Subcutaneous abdominal adipose tissue (tissue), 5 donors: ENCODE data around the gene NDUFC2.
A peak's percentile ranks its signal among the peaks of the same experiment; 100 is the strongest.
"Not testable (repeated sequence)": the region's sequence is repeated elsewhere in the genome, so short reads cannot be mapped to it uniquely, and the experiment has no call there.

ENCODE experiments used
- H3K27ac ChIP-seq: one replicate; pipeline ENCODE4 v1.7.0; 2013; ENCODE audit warnings: low read depth, mild to moderate bottlenecking, inconsistent platforms, low read length, moderate library complexity
- H3K27me3 ChIP-seq, 5 donors: one replicate each; pipeline ENCODE4 v1.7.0; 2013; ENCODE audit warnings: low read length in 5 of 5, inconsistent platforms in 1 of 5; ENCODE audit not compliant: control insufficient read depth in 5 of 5, insufficient read depth in 4 of 5
- H3K36me3 ChIP-seq, 5 donors: one replicate each; pipeline ENCODE4 v1.7.0; 2013; ENCODE audit warnings: low read length in 5 of 5; ENCODE audit not compliant: control insufficient read depth in 5 of 5, insufficient read depth in 5 of 5
- H3K4me1 ChIP-seq, 5 donors: one replicate each; pipeline ENCODE4 v1.7.0; 2013; ENCODE audit warnings: low read length in 5 of 5, mild to moderate bottlenecking in 3 of 5, moderate library complexity in 1 of 5; ENCODE audit not compliant: control insufficient read depth in 5 of 5, insufficient read depth in 5 of 5
- H3K4me3 ChIP-seq, 5 donors: one replicate each; pipeline ENCODE4 v1.7.0; 2013; ENCODE audit warnings: low read length in 5 of 5, low read depth in 1 of 5
- H3K9ac ChIP-seq, 5 donors: one replicate each; pipeline ENCODE4 v1.7.0; 2013; ENCODE audit warnings: low read length in 5 of 5, mild to moderate bottlenecking in 4 of 5, moderate library complexity in 3 of 5
- H3K9me3 ChIP-seq, 5 donors: one replicate each; pipeline ENCODE4 v1.7.0; 2013; ENCODE audit warnings: low read length in 5 of 5; ENCODE audit not compliant: control insufficient read depth in 5 of 5
- donor health status: healthy.
- donor health status: healthy.
- donor health status: healthy.
- donor health status: healthy.
- donor health status: healthy.

Gene NDUFC2

DNA sequence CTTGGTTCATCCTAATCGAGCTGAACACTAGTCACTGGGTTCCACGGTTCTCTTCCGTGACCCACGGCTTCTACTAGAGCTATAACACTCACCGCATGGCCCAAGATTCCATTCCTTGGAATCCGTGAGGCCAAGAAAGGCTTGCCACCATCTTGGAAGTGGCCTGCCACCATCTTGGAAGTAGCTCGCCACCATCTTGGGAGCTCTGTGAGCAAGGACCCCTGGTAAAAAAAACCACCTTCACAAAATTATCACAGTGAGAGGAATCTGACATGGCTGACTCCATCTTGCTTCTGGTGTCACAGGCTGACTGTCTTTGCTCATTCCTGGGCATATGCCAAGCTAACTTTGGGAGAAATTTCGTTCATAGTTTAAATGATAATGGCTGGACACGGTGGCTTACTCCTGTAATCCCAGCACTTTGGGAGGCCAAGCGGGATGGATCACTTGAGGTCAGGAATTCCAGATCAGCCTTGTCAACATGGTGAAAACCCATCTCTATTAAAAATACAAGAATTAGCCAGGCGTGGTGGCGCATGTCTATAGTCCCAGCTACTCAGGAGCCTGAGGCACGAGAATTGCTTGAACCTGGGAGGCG lies 37.7 kb downstream of the NDUFC2 start:
- no peak overlapping the region for H3K4me3 ChIP-seq
- H3K27ac ChIP-seq = no peak overlapping the region
- no peaks in the 10 kb centered on the region for H3K27me3 ChIP-seq
- H3K36me3 ChIP-seq = no peaks in the 10 kb centered on the region
- H3K9me3 ChIP-seq = no peaks in the 10 kb centered on the region
- peaks cover 3 to 58% (median 36%) of the 10 kb centered on the region in 5 donors for H3K4me1 ChIP-seq
- H3K9ac ChIP-seq = no peak overlapping the region

- not testable (repeated sequence) for H3K9ac ChIP-seq, H3K9me3 ChIP-seq, H3K4me3 ChIP-seq, H3K36me3 ChIP-seq, H3K27ac ChIP-seq, H3K27me3 ChIP-seq
- H3K4me1 ChIP-seq = peaks cover 3 to 57% (median 34%) of the 10 kb centered on the region in 5 donors
Observed at GRCh38 chr11:78041380-78041719, 38.3 kb downstream of the NDUFC2 start.

- Histone ChIP-seq H3K27me3 (no peaks in the 10 kb centered on the region), H3K9me3 (no peaks in the 10 kb centered on the region), H3K4me3 (no peak overlapping the region), H3K4me1 (peaks cover 3 to 53% (median 29%) of the 10 kb centered on the region in 5 donors), H3K27ac (peak overlapping the region; percentile 30), H3K36me3 (no peaks in the 10 kb centered on the region), H3K9ac (peak overlapping the region in 1 of 5 donors; percentile 81)
Observed at GRCh38 chr11:78040691-78041379, 38.8 kb downstream of the NDUFC2 start.

GRCh38 chr11:78039919-78040671 lies 39.6 kb downstream of the NDUFC2 start:
- Histone ChIP-seq H3K9ac (peak overlapping the region; percentile 60 to 94 (median 81)), H3K4me1 (peaks cover 3 to 46% (median 22%) of the 10 kb centered on the region in 5 donors), H3K27me3 (no peaks in the 10 kb centered on the region), H3K4me3 (peak overlapping the region; percentile 27 to 66 (median 46)), H3K36me3 (no peaks in the 10 kb centered on the region), H3K9me3 (no peaks in the 10 kb centered on the region), H3K27ac (peak overlapping the region; percentile 96)

DNA sequence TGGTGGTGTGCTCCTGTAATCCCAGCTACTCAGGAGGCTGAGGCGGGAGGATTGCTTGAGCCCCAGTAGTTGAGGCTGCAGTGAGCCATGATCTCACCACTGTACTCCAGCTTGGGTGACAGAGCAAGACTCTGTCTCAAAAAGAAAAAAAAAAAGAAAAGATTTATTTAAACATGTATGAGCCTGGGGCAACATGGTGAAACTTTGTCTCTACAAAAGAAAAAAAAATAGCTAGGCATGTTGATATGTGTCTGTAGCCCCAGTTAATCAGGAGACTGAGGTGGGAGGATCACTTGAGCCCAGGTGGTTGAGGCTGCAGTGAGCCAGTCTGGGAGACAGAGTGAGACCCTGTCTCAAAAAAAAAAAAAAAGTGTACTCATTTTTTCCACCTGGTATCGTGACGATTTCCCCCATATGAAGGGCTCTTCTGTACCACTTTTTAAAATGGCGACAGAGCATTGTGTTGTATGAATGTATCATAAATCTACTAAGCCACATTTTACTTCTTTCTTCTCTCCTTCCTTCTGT lies 40.2 kb downstream of the NDUFC2 start:
- Histone ChIP-seq H3K4me3 (peak overlapping the region in 4 of 5 donors; percentile 44 to 66 (median 48)), H3K9me3 (no peaks in the 10 kb centered on the region), H3K27ac (peak overlapping the region; percentile 96), H3K36me3 (no peaks in the 10 kb centered on the region), H3K9ac (peak overlapping the region in 2 of 5 donors; percentile 66 to 94), H3K27me3 (no peaks in the 10 kb centered on the region), H3K4me1 (peaks cover 3 to 40% (median 16%) of the 10 kb centered on the region in 5 donors)

GRCh38 chr11:78038697-78039313 lies 40.9 kb downstream of the NDUFC2 start:
- H3K4me3 ChIP-seq = no peak overlapping the region
- H3K27ac ChIP-seq = peak overlapping the region; percentile 96
- no peaks in the 10 kb centered on the region for H3K36me3 ChIP-seq
- no peaks in the 10 kb centered on the region for H3K27me3 ChIP-seq
- H3K9ac ChIP-seq = no peak overlapping the region
- H3K9me3 ChIP-seq = no peaks in the 10 kb centered on the region
- H3K4me1 ChIP-seq = peaks cover 3 to 38% (median 16%) of the 10 kb centered on the region in 5 donors

GRCh38 chr11:78037825-78038620 lies 41.6 kb downstream of the NDUFC2 start:
- no peaks in the 10 kb centered on the region for H3K36me3 ChIP-seq
- no peaks in the 10 kb centered on the region for H3K27me3 ChIP-seq
- H3K27ac ChIP-seq = no peak overlapping the region
- H3K4me3 ChIP-seq = no peak overlapping the region
- no peaks in the 10 kb centered on the region for H3K9me3 ChIP-seq
- peak overlapping the region in 1 of 5 donors; percentile 20 for H3K9ac ChIP-seq
- H3K4me1 ChIP-seq = peaks cover 3 to 38% (median 16%) of the 10 kb centered on the region in 5 donors

DNA sequence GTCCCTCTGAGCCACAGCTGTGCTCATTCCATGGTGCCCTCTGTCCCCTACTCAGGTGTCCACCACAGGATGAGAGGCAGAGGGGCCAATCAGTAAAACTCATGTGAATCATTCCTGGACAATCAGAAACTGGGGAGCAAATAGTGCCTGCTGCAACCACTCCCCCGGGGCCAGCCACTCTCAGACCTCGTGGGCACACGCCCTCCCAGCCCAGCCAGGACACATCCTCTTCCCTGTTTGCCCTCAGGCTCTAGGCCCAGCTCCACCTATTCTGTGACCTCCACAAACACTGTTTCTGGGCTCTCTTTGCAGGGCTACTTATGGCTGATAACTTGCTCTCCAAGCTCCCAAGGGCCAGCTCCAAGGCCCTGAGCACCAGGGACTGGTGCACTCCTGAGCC lies 42.6 kb downstream of the NDUFC2 start:
- H3K4me3 ChIP-seq = no peak overlapping the region

DNA sequence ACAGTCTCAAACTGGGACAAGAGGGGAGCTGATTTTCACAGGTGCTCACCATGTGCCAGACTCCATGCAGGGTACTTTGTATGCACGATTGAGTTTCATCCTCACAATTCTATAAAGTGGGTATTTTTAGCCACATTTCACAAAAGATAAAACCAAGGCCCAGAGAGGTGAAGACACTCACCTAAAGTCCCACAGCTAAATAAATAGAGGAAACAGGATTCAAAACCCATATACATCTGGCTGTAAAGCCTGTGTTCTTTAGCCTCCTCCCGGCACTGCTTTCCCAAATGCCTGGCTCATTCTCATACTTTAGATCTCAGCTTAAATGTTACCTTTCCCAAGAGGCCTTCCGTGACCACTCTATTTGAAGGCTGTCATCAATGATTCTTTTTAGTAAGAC lies 43.3 kb downstream of the NDUFC2 start:
- Histone ChIP-seq H3K9me3 (no peaks in the 10 kb centered on the region), H3K4me1 (peaks cover 3 to 38% (median 16%) of the 10 kb centered on the region in 5 donors), H3K36me3 (no peaks in the 10 kb centered on the region), H3K27me3 (no peaks in the 10 kb centered on the region), H3K27ac (no peak overlapping the region), H3K4me3 (no peak overlapping the region), H3K9ac (no peak overlapping the region)

More for the DNA sequence above, 42.6 kb downstream of the NDUFC2 start:
- Histone ChIP-seq H3K27me3 (no peaks in the 10 kb centered on the region), H3K36me3 (no peaks in the 10 kb centered on the region), H3K27ac (no peak overlapping the region), H3K9me3 (no peaks in the 10 kb centered on the region), H3K4me1 (peaks cover 3 to 38% (median 16%) of the 10 kb centered on the region in 5 donors), H3K9ac (no peak overlapping the region)
